NT2/D1 (cell line): ENCODE data around the gene LINC00237.

Source experiments
- DNase-seq: peaks from one replicate; pipeline ENCODE4 v3.0.0-alpha.2; 2011; ENCODE audit warnings: low read depth, low spot score
- H3K27me3 ChIP-seq: 2 replicates; pipeline ENCODE4 v1.6.0; 2011; ENCODE audit warnings: mild to moderate bottlenecking; ENCODE audit not compliant: insufficient read length, insufficient read depth
- H3K36me3 ChIP-seq: 2 replicates; pipeline ENCODE4 v1.6.1; 2011; ENCODE audit warnings: mild to moderate bottlenecking, low read length, mixed read lengths; ENCODE audit not compliant: insufficient read depth, insufficient read length
- H3K4me1 ChIP-seq: 2 replicates; pipeline ENCODE4 v1.5.1; 2011; ENCODE audit not compliant: insufficient read depth, insufficient read length
- H3K4me3 ChIP-seq: 2 replicates; pipeline ENCODE4 v1.5.1; 2011; ENCODE audit warnings: low read depth; ENCODE audit not compliant: insufficient read length
- H3K9ac ChIP-seq: 2 replicates; pipeline ENCODE4 v1.6.0; 2011; ENCODE audit warnings: low read depth; ENCODE audit not compliant: insufficient read length
- H3K9me3 ChIP-seq: 2 replicates; pipeline ENCODE4 v1.5.1; 2011; ENCODE audit warnings: mild to moderate bottlenecking, low read length; ENCODE audit not compliant: insufficient read depth
- SUZ12 ChIP-seq: IDR thresholded peaks from 2 replicates; pipeline ENCODE4 v1.6.1; 2011; ENCODE audit not compliant: insufficient read length, insufficient read depth; ENCODE audit errors: extremely low read depth
- YY1 ChIP-seq: IDR thresholded peaks from 2 replicates; pipeline ENCODE4 v1.6.1; 2011; ENCODE audit not compliant: insufficient read length, insufficient read depth
- ZNF274 ChIP-seq: IDR thresholded peaks from 2 replicates; pipeline ENCODE4 v1.6.1; 2011; ENCODE audit warnings: mild to moderate bottlenecking, low read depth, low read length

LINC00237 gene

GRCh38 chr20:21106171-21107017 is at the start of gene LINC00237:
Gene LINC00237 (minus strand): TSS chr20:21106358.
- no peak for DNase-seq
- H3K9me3 ChIP-seq = no peaks in the 10 kb centered on the region
- H3K4me3 ChIP-seq = peak within 1 kb of the TSS; percentile 35
- H3K36me3 ChIP-seq = no peaks in the 10 kb centered on the region
- H3K9ac ChIP-seq = peak within 1 kb of the TSS; percentile 56
- H3K4me1 ChIP-seq = no peaks in the 10 kb centered on the region
- TF ChIP-seq YY1 = no peak
- peak; percentile 92 for TF ChIP-seq SUZ12
- no peak for TF ChIP-seq ZNF274
- H3K27me3 ChIP-seq = peaks cover 77% of the 10 kb centered on the region

DNA sequence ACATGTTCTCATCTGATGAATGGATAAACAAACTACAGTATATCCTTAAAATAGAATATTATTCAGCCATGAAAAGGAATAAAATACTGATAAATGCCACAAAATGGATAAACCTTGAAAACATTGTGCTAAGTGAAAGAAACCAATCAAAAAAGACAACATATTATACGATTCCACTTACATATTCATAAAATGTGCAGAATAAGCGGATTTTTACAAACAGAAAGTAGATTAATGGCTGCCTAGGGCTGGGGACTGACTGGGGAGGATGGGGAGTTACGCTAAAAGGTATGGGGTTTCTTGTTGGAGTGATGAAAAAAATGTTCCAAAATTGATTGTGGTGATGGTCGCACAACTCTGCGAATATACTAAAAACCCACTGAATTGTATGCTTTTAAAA is 49.1 kb upstream of the LINC00237 start:
- Histone ChIP-seq H3K9me3 (no peaks in the 10 kb centered on the region), H3K9ac (no peak overlapping the region), H3K4me3 (no peak overlapping the region), H3K27me3 (no peaks in the 10 kb centered on the region), H3K36me3 (no peaks in the 10 kb centered on the region), H3K4me1 (no peaks in the 10 kb centered on the region)
- DNase-seq = no peak
- TF ChIP-seq YY1 (no peak), SUZ12 (no peak), ZNF274 (no peak)

GRCh38 chr20:21154692-21155091 is 48.5 kb upstream of the LINC00237 start:
- no peaks in the 10 kb centered on the region for H3K9me3 ChIP-seq
- DNase-seq = no peak
- no peaks in the 10 kb centered on the region for H3K4me1 ChIP-seq
- H3K9ac ChIP-seq = no peak overlapping the region
- no peak overlapping the region for H3K4me3 ChIP-seq
- H3K27me3 ChIP-seq = no peaks in the 10 kb centered on the region
- no peaks in the 10 kb centered on the region for H3K36me3 ChIP-seq
- TF ChIP-seq YY1 (no peak), ZNF274 (no peak), SUZ12 (no peak)

DNA sequence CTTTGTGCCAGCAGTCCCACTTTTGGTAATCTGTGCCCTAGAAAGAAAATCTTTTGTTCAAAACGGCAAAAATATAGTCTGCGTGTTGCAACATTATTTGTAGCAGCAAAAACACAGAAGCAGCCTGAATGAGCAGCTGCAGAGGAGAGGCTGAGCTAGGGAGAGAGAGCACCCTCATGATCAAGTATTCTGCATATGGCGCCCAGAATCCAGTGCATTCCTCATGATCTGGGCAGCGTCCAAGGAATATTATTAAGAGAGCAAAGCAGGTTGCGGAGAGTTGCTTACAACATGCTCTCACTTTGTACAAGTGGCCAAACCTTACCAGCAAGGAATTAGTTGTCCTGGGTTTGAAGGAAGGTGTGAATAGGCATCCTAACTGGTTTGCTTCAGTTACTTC is 45.6 kb upstream of the LINC00237 start:
- H3K9ac ChIP-seq = no peak overlapping the region

GRCh38 chr20:21149344-21149743 is 43.2 kb upstream of the LINC00237 start:
- Histone ChIP-seq H3K9ac (no peak overlapping the region), H3K36me3 (no peaks in the 10 kb centered on the region), H3K4me1 (no peaks in the 10 kb centered on the region), H3K27me3 (no peaks in the 10 kb centered on the region), H3K4me3 (no peak overlapping the region), H3K9me3 (no peaks in the 10 kb centered on the region)
- no peak for DNase-seq
- TF ChIP-seq YY1 (no peak), SUZ12 (no peak), ZNF274 (no peak)

More for the DNA sequence above, 45.6 kb upstream of the LINC00237 start:
- no peak overlapping the region for H3K4me3 ChIP-seq
- no peak for DNase-seq
- no peaks in the 10 kb centered on the region for H3K27me3 ChIP-seq
- H3K36me3 ChIP-seq = no peaks in the 10 kb centered on the region
- TF ChIP-seq YY1 (no peak), SUZ12 (no peak), ZNF274 (no peak)
- no peaks in the 10 kb centered on the region for H3K4me1 ChIP-seq
- no peaks in the 10 kb centered on the region for H3K9me3 ChIP-seq

- Histone ChIP-seq H3K4me3 (no peak overlapping the region), H3K9ac (no peak overlapping the region), H3K4me1 (no peaks in the 10 kb centered on the region), H3K36me3 (no peaks in the 10 kb centered on the region), H3K9me3 (no peaks in the 10 kb centered on the region), H3K27me3 (no peaks in the 10 kb centered on the region)
- TF ChIP-seq SUZ12 (no peak), YY1 (no peak), ZNF274 (no peak)
- no peak for DNase-seq
Measured at GRCh38 chr20:21147593-21147992, 41.4 kb upstream of the LINC00237 start.

DNA sequence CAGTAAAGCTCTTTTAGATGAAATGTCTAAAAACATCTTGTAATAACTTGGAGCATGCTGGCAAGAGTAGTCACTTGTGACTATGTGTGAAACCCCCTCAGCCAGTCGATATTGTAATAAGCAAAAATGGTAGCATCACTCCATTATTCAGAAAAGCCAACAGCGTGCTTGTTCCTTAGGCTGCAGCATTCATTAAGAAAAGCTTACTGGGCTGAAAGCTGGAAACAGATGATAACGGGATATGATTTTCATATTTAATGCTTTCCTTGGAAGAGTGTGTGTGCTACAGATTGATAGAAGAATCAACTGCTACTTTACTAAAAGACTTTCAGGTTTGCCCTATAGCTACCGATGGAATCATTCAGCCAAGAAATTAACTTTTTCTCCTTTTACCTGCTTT is 40.1 kb upstream of the LINC00237 start:
- H3K4me1 ChIP-seq = no peaks in the 10 kb centered on the region
- no peak overlapping the region for H3K4me3 ChIP-seq
- H3K27me3 ChIP-seq = no peaks in the 10 kb centered on the region
- DNase-seq = no peak
- TF ChIP-seq ZNF274 (no peak), SUZ12 (no peak), YY1 (no peak)
- H3K9me3 ChIP-seq = no peaks in the 10 kb centered on the region
- no peak overlapping the region for H3K9ac ChIP-seq
- H3K36me3 ChIP-seq = no peaks in the 10 kb centered on the region
